ENCODE data around the gene MTCL3.
A peak's percentile ranks its signal among the peaks of the same experiment; 100 is the strongest.

The MTCL3 gene

GRCh38 chr6:127533736-127534135, 14.6 kb upstream of the MTCL3 start:
- no peak for TF ChIP-seq CTCF (IDR thresholded peaks at IDR 0.05; ENCODE audit: low read depth, low read length)
- in situ Hi-C loops (cut with HindIII; ENCODE audit: low sequenced_read_pairs), result no loop called here

GRCh38 chr6:127533011-127533410, 13.9 kb upstream of the MTCL3 start:
- no peak overlapping the region for H3K4me3 ChIP-seq (ENCODE audit: low read depth, low read length)
- DNase-seq (ENCODE audit: low read depth, low spot score), result no peak
- in situ Hi-C loops (cut with HindIII; ENCODE audit: low sequenced_read_pairs), result no loop called here
- TF ChIP-seq CTCF (IDR thresholded peaks at IDR 0.05; ENCODE audit: low read depth, low read length), result no peak

More at GRCh38 chr6:127533736-127534135, 14.6 kb upstream of the MTCL3 start:
- H3K4me3 ChIP-seq (ENCODE audit: low read depth, low read length), result no peak overlapping the region
- DNase-seq (ENCODE audit: low read depth, low spot score), result no peak

- no peak overlapping the region for H3K4me3 ChIP-seq (ENCODE audit: low read depth, low read length)
- DNase-seq (ENCODE audit: low read depth, low spot score), result no peak
- in situ Hi-C loops (cut with HindIII; ENCODE audit: low sequenced_read_pairs), result no loop called here
- no peak for TF ChIP-seq CTCF (IDR thresholded peaks at IDR 0.05; ENCODE audit: low read depth, low read length)
Measured at GRCh38 chr6:127522714-127523113, 3.6 kb upstream of the MTCL3 start.

- in situ Hi-C loops (cut with HindIII; ENCODE audit: low sequenced_read_pairs), result no loop called here
- H3K4me3 ChIP-seq (ENCODE audit: low read depth, low read length), result no peak overlapping the region
- TF ChIP-seq CTCF (IDR thresholded peaks at IDR 0.05; ENCODE audit: low read depth, low read length), result no peak
- peak; percentile 18 for DNase-seq (ENCODE audit: low read depth, low spot score)
Measured at GRCh38 chr6:127520066-127520465, 931 bp upstream of the MTCL3 start.

GRCh38 chr6:127519469-127519785, 292 bp upstream of the MTCL3 start:
- no peak for DNase-seq (ENCODE audit: low read depth, low spot score)
- in situ Hi-C loops (cut with HindIII; ENCODE audit: low sequenced_read_pairs), result no loop called here
- no peak for TF ChIP-seq CTCF (IDR thresholded peaks at IDR 0.05; ENCODE audit: low read depth, low read length)
- H3K4me3 ChIP-seq (ENCODE audit: low read depth, low read length), result peak overlapping the region; percentile 55

GRCh38 chr6:127518191-127518709, 885 bp downstream of the MTCL3 start:
- no peak for TF ChIP-seq CTCF (IDR thresholded peaks at IDR 0.05; ENCODE audit: low read depth, low read length)
- in situ Hi-C loops (cut with HindIII; ENCODE audit: low sequenced_read_pairs), result no loop called here
- DNase-seq (ENCODE audit: low read depth, low spot score), result no peak
- H3K4me3 ChIP-seq (ENCODE audit: low read depth, low read length), result peak overlapping the region; percentile 55

GRCh38 chr6:127517693-127518092, 1.4 kb downstream of the MTCL3 start:
- no peak for DNase-seq (ENCODE audit: low read depth, low spot score)
- in situ Hi-C loops (cut with HindIII; ENCODE audit: low sequenced_read_pairs), result no loop called here
- H3K4me3 ChIP-seq (ENCODE audit: low read depth, low read length), result peak overlapping the region; percentile 55
- TF ChIP-seq CTCF (IDR thresholded peaks at IDR 0.05; ENCODE audit: low read depth, low read length), result no peak
